Posterior cingulate gyrus (tissue), 11 donors: ENCODE data around the gene KANSL3.
"Not testable (repeated sequence)": the region's sequence is repeated elsewhere in the genome, so short reads cannot be mapped to it uniquely, and the experiment has no call there.

Experiments
- DNase-seq, 10 donors: peaks; one replicate each; pipeline versions ENCODE4 v3.0.0 to v3.0.0-alpha.2; 2020 to 2021; ENCODE audit warnings: mixed read lengths in 3 of 10
- intact Hi-C: fragments of 100-400 bp; cut with DNase I; formaldehyde crosslinking; loops from one replicate; pipeline ENCODE4 v1.15.1; 2023

The KANSL3 gene

GRCh38 chr2:96638144-96639121 lies at the start of gene KANSL3:
TSS of gene KANSL3 (minus strand) at chr2:96638312. CDS start at chr2:96637135, 1,177 bp downstream.
- intact Hi-C loops = loop anchor here (1.0 to 10.0 kb wide), 2 partner anchors 102 to 126 kb away; partner anchors contain the start of genes CNNM4 and LMAN2L
- DNase-seq = peak; percentile 84 to 98 (median 88)

GRCh38 chr2:96687266-96687665 lies 49.2 kb upstream of the KANSL3 start:
- intact Hi-C loops = no loop called here
- peak in 2 of 10 donors; percentile 6 to 68 for DNase-seq

- intact Hi-C loops = no loop called here
- peak in 1 of 10 donors; percentile 63 for DNase-seq
These were observed 47.7 kb upstream of the KANSL3 start for GRCh38 chr2:96685577-96686459.

DNA sequence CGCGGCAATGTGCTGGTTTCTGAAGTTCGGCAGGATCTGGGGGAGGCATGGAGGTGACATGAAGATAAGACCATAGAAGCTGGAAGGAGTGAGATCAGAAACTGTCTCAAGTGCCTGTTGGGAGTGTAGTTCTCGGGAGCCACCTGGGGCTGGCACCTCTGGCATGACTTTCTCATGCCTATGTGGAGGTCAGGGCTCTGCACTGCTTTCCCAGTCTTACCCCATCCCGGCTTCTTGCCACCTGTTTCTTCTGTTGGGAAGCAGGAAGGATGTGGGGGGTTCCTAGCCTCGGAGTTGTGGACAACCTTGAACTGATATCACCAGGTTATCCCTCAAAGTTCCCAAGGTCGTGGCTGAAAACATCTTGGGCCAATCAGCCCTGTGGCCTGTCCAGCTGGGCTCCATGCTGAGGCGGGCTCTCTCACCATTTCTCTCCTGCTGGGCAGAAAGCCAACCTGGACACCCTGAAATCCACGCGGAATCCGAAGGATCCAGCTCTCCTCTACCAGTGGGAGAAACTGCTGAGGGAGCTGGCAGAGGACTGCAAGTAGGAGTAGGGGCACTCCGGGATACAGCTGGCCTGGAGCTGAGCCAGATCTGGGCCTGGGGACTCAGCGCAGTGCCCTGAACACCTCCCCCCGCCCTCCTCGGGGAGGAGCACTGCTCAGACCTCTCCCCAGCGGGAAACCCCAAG lies 46.9 kb upstream of the KANSL3 start:
- intact Hi-C loops = no loop called here

DNA sequence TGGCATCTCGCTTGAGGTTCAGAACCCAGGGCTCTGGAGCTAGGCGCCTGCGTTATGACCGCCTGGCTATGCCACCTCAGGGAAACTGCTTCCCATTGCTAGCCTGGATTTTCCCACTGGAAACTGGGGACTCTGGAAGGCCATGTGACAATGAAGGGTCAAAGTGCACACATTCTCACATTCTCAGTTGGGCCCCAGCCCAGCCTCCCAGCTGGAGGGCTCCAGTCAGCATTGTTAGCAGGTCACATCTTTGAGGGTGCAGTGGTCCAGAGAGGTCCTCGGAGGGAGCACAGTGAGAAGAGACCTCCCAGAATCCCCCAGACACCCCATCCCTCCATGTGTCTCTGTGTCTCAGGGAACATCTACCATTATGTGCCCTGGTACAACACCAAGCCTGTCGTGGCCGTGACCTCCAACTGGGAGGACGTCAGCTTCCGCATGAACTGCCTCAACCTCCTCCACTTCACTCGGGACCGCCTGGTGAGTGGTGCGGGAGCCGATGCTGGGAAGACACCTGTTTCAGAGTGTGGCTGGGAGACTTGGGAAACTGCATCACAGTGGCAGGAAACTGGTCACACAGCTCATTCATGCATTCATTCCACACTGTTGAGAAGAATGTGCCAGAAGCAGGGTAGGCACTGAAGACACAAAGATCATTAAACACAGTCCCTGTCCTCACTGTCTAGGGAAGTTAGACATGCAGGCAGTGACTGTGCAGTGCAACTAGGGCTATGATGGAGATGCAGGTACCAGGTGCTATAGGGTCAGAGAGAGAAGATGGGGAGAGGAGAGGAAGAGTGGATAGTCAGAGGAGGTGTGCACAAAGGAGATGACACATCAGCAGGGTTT lies 46.1 kb upstream of the KANSL3 start:
- intact Hi-C loops = no loop called here
- DNase-seq = peak in 1 of 10 donors; percentile 60

More for the DNA sequence above, 46.9 kb upstream of the KANSL3 start:
- DNase-seq = peak in 1 of 10 donors; percentile 22

DNA sequence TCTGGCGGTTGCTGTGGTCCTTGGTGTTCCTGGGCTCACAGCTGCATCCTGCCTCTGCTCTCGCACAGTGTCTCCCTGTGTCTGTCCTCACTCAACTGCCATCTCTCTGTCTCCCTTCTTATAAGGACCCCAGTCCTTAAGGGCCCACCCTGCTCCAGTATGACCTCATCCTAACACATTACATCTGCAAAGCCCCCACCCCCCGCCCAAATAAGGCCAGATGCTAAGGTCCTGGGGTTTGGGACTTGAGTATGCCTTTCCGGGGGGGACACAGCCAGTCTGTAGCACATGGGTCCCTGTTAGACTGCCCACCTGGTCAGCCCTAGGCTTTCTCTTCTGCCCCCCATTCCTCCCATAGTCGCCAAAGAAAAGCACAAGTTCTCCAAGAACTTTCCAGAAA lies 45.2 kb upstream of the KANSL3 start:
- intact Hi-C loops = no loop called here
- peak in 1 of 10 donors; percentile 10 for DNase-seq

DNA sequence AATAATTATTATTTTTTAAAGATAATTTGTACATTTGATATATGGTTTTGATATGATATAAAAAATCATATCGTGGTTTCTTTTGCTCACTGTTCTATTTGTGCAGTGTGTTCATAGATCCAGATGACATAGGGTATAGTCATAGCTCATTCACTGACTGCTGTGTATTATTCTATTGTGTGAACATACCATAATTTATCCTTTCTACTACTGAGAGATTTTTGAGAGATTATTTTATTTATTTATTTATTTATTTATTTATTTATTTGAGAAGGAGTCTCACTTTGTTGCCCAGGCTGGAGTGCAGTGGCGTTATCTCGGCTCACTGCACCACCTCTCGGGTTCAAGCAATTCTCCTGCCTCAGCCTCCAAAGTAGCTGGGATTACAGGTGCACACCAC lies 43.4 kb upstream of the KANSL3 start:
- intact Hi-C loops = no loop called here
- no peak for DNase-seq

DNA sequence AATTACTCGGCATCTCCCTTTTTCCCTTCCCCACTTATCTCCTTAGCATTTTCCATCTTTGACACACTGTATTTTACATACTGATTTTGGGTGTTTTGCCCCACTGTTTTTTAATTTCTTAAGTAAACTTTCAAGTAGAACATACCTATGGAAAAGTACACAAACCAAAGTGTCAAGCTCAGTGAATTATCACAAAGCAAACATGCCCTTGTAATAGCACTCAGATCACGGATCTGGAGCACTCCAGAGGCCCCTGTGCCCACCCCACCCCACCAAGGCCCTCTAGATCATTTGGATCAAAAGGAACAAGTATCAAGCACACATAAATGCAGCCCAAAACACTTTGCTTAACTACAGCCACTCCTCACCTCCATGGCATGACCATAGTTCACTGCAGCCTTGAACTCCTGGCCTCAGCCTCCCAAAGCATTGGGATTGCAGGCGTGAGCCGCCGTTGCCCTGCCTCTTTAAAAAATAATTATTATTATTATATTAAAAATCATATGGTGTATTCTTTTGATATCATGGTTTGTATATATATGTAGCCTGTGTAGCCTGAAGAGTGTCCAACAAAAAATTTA lies 42.5 kb upstream of the KANSL3 start:
- DNase-seq = peak in 1 of 10 donors; percentile 32
- intact Hi-C loops = no loop called here

DNA sequence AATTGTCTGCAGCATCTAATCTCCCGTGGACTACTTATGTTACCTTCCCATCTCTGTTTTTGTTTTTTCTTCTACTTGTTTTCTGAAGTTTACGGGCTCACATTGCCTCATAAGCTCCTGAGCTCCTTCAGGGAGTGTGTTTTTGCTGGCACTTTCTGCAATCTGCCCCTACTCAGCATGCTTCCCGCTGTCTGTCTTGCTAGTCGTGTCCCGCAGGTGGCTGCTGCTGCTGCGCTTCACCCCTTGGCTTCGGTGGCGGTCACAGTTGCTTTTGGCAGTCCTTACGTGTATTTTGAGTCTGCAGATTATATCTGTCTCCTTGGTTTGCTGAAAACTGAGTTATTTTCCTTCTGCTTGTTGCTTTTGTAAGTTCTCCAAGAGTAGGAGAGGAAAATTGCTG lies 41.7 kb upstream of the KANSL3 start:
- intact Hi-C loops = no loop called here

DNA sequence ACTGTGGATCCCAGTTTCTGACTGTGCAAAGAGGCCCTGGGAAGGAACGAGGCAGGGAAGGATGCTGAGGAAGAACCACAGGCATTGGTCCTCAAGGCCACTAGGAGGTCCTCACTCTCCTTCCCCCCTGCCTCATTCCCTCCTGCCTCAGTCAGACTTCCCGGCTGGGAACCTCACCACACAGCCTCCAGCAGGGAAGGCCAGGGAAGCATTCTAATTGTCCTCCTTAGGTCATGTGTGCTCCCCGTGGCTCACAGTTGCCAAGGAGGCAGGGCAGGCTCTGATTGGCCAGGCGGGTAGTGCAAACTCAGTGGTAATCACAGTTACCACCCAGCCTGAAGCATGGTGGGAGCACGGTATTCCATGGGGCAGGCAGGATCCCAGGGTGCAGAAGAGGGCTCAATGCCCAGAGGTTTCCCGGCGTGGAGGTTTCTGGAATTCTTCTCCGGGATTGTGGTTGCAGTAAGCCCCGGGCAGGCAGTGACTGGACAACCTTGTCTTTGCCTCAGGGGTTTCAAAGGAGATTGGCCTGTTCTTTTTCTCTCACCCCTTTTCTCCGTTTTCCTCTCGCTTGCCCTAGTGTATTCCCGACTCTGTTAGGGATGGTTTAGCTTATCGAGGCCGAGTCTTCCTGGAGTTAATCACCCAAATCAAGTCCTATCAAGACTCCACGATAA lies 31.6 kb upstream of the KANSL3 start:
- intact Hi-C loops = no loop called here
- peak in 1 of 10 donors; percentile 62 for DNase-seq

More for the DNA sequence above, 41.7 kb upstream of the KANSL3 start:
- DNase-seq = peak in 1 of 10 donors; percentile 22

GRCh38 chr2:96668771-96669170 lies 30.7 kb upstream of the KANSL3 start:
- DNase-seq = peak in 1 of 10 donors; percentile 43
- intact Hi-C loops = no loop called here

- peak in 1 of 10 donors; percentile 20 for DNase-seq
- intact Hi-C loops = not testable (repeated sequence)
These were observed 27.6 kb upstream of the KANSL3 start for GRCh38 chr2:96665717-96666116.

DNA sequence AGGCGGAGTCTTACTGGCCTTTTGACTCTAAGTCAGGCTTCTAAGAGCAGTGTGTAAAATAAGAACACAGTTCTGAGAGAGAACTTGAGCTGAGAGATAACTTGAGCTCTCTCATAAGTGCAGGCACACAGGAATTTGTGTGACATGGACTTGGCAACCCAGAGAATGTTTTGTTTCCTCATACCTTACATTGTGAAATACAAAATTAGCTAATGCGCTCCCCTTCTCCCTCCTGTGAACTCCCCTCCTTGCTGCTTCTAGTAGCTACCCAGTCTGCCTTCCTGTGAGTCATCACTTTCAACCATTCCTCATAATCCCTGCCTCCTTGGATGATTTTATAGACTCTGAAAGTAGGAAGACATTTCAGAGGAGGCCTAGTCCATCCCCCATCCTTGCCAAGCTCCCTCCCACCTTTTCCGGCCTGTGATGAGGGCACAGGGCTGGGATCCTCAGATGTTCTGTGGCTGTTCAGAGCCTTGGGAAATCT lies 27.0 kb upstream of the KANSL3 start:
- intact Hi-C loops = no loop called here
- DNase-seq = peak in 1 of 10 donors; percentile 66

- no peak for DNase-seq
- intact Hi-C loops = no loop called here
These were observed 26.3 kb upstream of the KANSL3 start for GRCh38 chr2:96664366-96664925.

GRCh38 chr2:96663829-96664228 lies 25.7 kb upstream of the KANSL3 start:
- intact Hi-C loops = no loop called here
- DNase-seq = peak in 1 of 10 donors; percentile 29

GRCh38 chr2:96663177-96663576 lies 25.1 kb upstream of the KANSL3 start:
- DNase-seq = peak in 1 of 10 donors; percentile 8
- intact Hi-C loops = no loop called here

DNA sequence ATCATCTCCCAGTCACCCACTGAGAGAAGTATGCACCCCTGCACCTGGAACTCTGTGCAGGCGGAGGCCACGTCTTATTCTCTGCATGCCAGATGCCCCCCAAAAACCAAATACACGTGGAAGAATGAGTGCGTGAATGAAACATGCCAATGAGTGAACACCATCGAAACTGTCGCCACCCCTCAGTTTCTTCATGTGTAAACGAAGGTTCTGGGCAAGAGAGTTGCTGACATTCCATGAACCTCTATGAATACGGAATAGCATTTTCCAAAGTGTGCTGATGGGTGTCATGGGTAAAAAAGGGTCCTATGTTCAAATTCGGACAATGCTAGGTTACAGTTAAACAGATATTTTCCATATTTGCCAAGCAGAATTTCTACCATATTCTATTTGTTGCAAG lies 24.2 kb upstream of the KANSL3 start:
- intact Hi-C loops = no loop called here
- DNase-seq = peak in 1 of 10 donors; percentile 27

GRCh38 chr2:96661324-96661723 lies 23.2 kb upstream of the KANSL3 start:
- DNase-seq = peak in 2 of 10 donors; percentile 12 to 27
- intact Hi-C loops = no loop called here
